ENCODE results near the gene SAP30L. TPM values are rescaled to one million over a fixed set of nuclear protein-coding genes. Genes with fewer than 3 reads are reported as not detected.

The SAP30L gene
- total and polyA plus RNA-seq, 12 donors = 22.5 to 65.1 (median 36.8) TPM

DNA sequence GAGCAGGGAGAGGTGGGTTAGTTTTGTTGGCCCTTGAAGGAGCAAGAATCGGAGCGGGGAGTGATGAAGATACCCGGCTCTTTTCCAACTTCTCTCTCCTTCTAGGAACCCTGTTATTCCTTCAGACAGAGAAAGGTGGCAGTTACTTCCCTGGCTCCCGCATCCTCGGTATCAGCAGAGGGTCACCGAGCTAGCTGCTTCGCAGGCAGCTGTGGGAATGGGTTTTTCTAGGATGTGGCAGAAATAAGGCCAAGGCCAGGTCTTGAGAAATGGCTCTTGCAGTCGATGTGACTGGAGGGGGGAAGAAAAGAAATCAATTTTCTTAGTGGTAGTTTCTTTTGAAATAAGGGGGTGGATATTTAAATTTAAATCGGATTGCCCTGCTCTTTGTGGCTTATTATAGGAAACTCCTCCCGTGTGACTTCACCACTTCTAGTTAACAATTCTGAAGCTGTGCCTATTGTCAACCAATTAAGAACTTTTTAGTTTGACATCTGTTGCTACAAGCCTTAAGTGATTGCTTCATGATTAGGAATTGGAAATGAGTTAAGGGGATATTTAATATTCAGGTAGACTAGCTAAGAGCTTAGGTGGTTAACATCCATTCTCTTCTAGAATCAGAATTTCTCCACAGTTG is 1.4 kb downstream of the SAP30L start:
- H3K9me3 ChIP-seq (replicated peaks in 1 of 3) = no peaks in the 10 kb centered on the region
- intact Hi-C loops (cut with DNase I) = no loop called here
- peaks cover 0 to 13% of the 10 kb centered on the region in 2 donors for H3K36me3 ChIP-seq (replicated peaks in 1 of 2)
- no peaks in the 10 kb centered on the region for H3K27me3 ChIP-seq
- peak overlapping the region in 2 of 4 donors; percentile 78 to 85 for H3K4me3 ChIP-seq
- 3 to 5% (median 4%) methylated on average over 10 of the region's 10 CpGs for WGBS, 4 donors
- no peak for TF ChIP-seq POLR2A (IDR thresholded peaks at IDR 0.05)
- TF ChIP-seq CTCF (IDR thresholded peaks at IDR 0.05) = no peak
- peak in 1 of 7 donors; percentile 21 for DNase-seq
- H3K27ac ChIP-seq = peak overlapping the region in 3 of 5 donors; percentile 67 to 82 (median 67)
- peaks cover 3 to 34% of the 10 kb centered on the region in 2 donors for H3K4me1 ChIP-seq (replicated peaks in 1 of 2)

DNA sequence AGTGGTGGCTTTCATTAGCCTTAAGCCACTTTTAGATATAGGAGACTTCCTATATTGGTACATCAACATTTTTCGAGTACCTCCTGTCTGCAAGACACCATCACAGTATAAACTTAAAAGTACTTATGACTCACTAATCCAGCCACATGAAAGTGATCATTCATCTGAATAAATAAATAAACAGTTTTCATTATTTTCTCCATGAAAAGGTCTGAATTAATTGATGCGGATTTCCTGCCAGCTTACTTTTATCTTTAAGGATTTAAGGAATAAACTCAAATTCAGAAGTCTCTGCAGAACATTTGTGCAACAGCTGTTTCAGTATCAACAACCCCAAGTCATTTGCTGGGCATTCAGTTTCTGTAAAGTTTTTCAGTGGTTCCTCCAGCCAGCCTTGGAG is 4.0 kb downstream of the SAP30L start:
- H3K4me3 ChIP-seq = no peak overlapping the region
- peaks cover 0 to 39% of the 10 kb centered on the region in 2 donors for H3K36me3 ChIP-seq (replicated peaks in 1 of 2)
- no peak for TF ChIP-seq POLR2A (IDR thresholded peaks at IDR 0.05)
- TF ChIP-seq CTCF (IDR thresholded peaks at IDR 0.05) = no peak
- DNase-seq = no peak
- 82 to 85% (median 83%) methylated on average over 2 of the region's 2 CpGs for WGBS, 4 donors
- H3K9me3 ChIP-seq (replicated peaks in 1 of 3) = no peaks in the 10 kb centered on the region
- H3K4me1 ChIP-seq (replicated peaks in 1 of 2) = peaks cover 1 to 25% of the 10 kb centered on the region in 2 donors
- no peak overlapping the region for H3K27ac ChIP-seq
- intact Hi-C loops (cut with DNase I) = no loop called here
- H3K27me3 ChIP-seq = no peaks in the 10 kb centered on the region

DNA sequence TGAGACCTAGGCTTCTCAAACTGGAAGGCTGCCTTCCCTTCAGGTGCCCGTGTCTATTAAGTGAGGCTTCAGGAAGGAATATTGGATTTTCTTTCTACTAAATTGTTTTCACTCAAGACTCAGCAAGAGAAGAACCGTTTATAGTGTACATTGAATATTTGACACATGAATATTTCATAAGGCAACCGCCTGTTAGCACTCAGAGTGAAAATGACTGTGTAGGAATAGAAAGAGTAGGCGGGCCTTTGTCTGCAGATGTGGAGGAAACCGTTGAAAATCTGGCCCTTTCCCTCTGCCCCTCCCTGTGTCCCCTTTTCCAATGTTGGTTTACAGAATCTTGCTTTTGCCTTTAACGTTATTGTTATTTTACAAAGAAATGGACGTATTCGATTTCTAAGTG is 6.2 kb downstream of the SAP30L start:
- Histone ChIP-seq H3K36me3 (replicated peaks in 1 of 2) (peaks cover 0 to 58% of the 10 kb centered on the region in 2 donors), H3K4me1 (replicated peaks in 1 of 2) (peaks cover 0 to 21% of the 10 kb centered on the region in 2 donors), H3K4me3 (no peak overlapping the region), H3K27me3 (no peaks in the 10 kb centered on the region), H3K27ac (no peak overlapping the region), H3K9me3 (replicated peaks in 1 of 3) (no peaks in the 10 kb centered on the region)
- 90 to 94% (median 92%) methylated on average over 8 of the region's 8 CpGs for WGBS, 4 donors
- intact Hi-C loops (cut with DNase I) = no loop called here
- no peak for DNase-seq
- TF ChIP-seq POLR2A (IDR thresholded peaks at IDR 0.05) = no peak
- no peak for TF ChIP-seq CTCF (IDR thresholded peaks at IDR 0.05)

DNA sequence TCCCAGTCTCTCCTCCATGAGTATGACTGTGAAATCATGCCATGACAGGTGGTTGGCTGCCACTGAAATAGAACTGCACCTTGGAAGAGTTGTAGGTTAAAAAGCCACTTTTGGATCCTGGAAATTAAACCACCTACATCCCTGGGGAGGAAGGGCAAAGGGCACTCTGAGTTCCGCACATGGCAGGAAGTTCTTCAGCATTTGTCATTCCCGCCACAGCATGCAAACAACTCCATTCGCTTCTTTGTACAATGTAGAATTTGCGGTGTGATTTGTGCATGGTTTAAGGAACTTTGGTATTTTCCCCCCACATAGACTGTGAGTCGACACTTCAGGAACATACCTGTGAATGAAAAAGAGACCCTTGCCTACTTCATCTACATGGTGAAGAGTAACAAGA is 9.8 kb downstream of the SAP30L start:
- H3K9me3 ChIP-seq (replicated peaks in 1 of 3) = no peaks in the 10 kb centered on the region
- H3K4me3 ChIP-seq = no peak overlapping the region
- H3K36me3 ChIP-seq (replicated peaks in 1 of 2) = peaks cover 0 to 70% of the 10 kb centered on the region in 2 donors
- TF ChIP-seq CTCF (IDR thresholded peaks at IDR 0.05) (no peak), POLR2A (IDR thresholded peaks at IDR 0.05) (no peak)
- H3K27ac ChIP-seq = no peak overlapping the region
- intact Hi-C loops (cut with DNase I) = no loop called here
- DNase-seq = no peak
- 86 to 94% (median 89%) methylated on average over 5 of the region's 5 CpGs for WGBS, 4 donors
- H3K4me1 ChIP-seq (replicated peaks in 1 of 2) = no peaks in the 10 kb centered on the region
- H3K27me3 ChIP-seq = no peaks in the 10 kb centered on the region
